Measurements from ENCODE around the gene JUNB. TPM values are rescaled to one million over a fixed set of nuclear protein-coding genes. Genes with fewer than 3 reads are reported as not detected.

Gene JUNB
- total RNA-seq, 1 experiment from 2014 or later, result 76.8 TPM

DNA sequence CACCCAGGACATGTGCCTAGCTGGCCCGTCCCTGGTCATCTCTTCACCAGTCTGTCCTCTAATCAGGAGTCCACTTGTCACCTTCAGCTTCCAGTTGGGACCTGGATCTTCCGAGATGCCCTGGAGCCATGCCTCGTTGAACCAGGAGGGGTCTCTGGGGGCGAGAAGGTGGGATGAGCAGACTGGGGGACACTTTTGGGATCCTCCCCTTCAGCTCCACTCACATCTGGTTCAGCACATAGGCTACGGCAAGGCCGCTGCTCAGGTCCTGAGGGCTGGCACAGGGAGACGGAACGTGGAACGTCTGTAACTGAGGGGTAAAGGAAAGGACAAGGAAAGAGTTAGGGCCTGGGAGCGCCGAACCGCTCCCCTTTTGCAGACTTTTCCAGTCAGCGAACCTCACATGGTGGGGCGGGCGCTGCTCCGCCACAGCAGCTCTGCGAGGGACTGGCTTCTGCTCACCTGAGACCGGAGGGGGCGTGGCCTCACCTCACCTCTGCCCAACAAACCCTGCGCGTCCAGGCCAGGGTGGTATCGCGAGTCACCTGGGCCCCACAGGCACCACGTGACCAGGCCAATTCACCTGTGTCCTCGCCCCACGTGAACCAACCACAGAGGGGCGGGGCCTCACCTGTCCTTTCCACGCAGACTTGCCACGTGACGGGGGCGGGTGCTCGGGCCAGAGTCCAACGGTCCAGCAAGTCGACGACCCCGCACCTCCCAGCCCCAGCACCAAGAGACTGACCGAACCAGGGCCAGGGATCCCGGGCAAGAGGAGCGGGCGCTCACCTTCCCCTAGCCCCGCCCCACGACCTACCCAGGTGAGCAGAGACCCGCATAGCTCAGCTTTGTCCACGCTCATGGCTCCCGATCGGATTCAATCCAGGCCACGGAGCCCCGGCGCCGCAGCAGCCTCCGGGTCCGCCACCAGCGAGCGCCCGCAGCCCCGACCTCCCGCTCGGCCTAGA, 16.4 kb upstream of the JUNB start, which contains the start of gene HOOK2:
Gene HOOK2 (minus strand): TSS at position 965 of the 968 bp plus-strand sequence. CDS start 103 bp downstream, at position 862.
- DNase-seq (ENCODE audit: low read depth), result no peak

DNA sequence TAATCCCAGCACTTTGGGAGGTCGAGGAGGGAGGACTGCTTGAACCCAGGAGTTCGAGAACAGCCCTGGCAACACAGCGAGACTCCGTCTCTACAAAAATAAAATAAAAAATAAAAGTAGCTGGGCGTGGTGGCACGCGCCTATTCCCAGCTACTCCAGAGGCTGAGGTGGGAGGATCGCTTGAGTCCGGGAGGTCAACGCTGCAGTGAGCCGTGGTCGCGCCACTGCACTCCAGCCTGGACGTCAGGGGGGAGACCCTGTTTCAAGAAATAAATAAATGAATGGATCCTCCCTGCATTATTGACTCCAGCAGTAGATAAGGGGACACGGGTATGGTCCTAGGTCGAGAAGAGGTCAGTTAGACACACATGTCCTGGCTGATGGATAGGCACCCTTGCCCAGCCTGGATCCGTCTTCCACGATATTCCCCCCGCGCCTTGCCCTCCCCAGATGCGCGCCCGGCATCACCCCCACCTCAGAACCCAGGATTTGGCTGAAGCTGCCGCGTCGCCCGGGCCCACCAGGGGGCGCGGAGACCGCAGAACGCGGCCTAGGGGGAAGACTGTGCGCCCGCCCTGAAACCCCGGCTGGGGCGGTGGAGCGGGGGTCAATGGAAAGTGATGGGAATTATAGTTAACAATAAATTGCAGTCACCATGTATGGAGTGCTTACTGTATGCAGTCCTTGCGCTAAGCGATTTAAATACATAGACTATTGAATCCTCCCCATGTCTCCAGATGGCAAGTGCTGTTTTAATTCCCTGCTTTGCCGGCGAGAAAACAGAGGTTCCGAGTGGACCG, 13.9 kb upstream of the JUNB start:
- peak; percentile 73 for DNase-seq (ENCODE audit: low read depth)

DNA sequence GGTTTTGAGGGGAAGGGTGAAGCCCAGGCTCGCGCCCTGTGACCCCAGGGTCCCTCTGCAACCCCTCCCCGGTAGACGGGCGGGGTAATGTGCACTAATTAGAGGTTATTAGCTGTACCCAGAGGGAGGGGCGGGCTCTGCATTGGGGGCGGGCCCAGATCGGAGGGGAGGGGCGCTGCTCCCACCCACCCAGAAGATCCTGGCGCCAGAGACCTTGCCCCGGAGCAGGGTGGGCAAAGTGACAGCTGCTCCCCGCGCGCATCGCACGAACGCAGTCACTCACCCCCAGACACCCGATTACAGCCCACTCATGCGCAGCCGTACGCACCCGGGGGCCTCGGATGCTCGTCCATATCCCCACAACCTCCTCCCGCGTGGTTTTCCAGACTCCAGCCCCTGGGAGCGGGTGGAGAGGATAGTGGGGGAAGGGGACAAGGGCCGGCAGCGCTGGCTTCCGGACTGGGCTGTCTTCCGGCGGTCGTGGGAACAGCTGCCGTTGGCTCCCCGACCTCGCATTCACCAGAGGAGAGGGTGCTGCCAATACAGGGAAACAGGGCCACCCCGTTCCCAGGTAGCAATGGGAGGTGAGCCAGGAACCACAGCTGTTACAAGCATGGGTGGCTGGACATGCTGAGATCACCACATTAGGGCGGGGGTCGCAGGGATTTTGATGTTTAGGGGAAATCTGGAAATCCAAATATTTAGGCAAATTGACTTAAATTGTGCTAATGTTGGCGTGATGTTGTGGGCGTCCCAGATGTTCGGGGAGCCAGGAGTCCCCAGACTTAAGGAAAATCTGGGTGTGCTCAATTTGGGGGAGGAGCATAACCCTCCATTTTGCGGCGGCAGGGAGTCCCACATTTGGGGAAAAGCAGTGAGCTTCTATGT, 13.0 kb upstream of the JUNB start:
- DNase-seq (ENCODE audit: low read depth), result peak; percentile 84

DNA sequence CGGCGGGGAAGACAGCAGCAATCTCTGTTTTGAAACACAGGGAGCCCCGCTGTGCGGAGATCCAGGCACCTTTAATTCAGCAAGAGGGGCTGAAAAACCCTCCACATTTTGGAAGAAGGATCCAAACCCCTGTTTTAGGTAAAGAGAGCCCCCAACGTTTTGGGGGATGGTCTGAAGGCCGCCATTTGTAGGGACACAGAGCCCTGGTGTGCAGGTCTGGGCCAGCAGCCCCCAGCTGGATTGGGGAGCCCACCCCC, 12.5 kb upstream of the JUNB start:
- no peak for DNase-seq (ENCODE audit: low read depth)

DNA sequence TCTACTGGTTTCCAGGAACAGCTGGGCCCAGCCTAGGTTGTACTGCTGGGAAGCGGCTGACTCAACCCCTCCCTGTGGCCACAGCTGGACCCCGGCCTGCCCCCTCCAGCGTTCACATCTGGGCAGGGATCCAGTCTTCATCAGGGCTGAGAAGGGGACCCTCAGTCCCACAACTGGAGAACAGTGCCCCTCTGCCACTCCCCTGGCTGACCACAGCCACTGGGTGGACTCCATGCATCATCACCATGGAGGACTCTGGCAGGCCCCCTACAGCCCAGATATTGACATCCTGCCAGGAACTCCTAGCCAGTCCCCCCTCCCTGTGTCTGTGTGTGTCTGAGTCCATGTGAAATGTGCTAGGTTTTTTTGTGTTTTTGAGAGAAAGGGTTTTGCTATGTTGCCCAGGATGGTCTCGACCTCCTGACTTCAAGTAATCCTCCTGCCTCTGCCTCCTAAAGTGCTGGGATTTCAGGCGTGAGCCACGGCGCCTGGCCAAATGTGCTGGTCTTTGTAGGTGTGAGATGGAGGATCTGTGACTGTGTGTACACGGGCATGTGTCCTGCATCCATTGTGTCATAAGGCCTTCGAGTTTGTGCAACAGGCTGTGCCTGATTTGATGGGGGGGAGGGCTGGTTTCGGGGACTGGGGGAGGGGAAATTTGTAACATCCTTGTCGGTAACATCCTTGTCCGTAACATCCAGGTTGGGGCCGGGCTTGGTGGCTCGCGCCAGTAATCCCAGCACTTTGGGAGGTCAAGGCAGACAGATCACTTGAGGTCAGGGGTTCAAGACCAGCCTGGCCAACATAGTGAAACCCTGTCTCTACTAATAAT, 11.9 kb upstream of the JUNB start:
- DNase-seq (ENCODE audit: low read depth), result peak; percentile 79

DNA sequence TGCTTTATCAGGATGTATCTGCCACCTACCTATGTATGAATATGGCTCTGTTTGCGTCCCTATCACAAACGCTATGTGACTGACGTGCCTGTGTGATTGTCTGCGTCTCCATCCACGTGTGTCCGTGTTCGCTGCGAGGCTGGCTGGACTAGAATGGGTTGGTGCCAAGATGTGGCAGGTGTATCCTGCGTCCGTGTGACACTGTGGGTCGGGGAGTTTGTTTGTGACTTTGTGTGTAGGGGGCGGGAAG, 9.2 kb upstream of the JUNB start:
- no peak for DNase-seq (ENCODE audit: low read depth)

DNA sequence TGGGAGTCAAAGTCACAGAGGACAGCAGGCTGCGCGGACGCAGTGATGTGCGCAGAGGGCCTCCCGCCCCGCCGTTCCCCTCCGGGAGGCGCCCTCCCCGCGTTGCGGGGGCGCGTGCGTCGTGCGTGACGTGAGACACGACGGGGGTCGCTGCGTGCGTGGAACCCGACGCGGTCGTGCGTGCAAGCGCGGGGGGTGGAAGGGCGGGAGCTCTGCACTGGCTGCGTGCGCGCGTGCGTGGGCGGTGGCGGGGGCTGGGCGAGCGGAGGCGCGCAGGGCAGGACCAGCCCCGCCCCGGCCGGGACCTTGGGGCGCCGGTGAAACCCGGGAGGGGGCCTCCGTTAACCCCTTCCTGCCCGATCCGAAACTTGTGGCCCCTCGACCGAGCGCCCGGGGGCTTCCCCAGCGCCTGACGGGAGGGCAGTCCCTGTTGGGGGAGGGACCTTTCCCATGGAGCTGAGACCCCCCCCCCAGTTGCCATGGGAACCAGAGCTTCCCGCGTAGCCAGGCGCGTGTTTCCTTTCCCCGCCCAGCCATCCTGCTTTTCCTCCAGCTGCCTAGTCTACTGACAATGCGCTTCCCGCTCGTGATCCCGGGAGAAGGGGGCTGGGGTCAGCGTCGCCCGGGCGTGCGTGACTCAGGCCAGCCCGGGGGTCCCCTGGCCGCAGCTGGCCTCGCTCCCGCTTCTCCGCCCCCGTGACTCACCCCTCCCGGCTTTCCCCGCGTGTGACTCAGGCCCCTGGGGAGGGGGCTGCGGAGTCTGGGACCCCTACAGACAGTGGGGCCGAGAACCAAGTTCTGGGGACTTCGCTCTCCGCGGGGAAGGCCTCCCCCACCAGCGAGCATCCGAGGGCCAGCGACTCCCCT, 8.6 kb upstream of the JUNB start:
- peak; percentile 76 for DNase-seq (ENCODE audit: low read depth)

DNA sequence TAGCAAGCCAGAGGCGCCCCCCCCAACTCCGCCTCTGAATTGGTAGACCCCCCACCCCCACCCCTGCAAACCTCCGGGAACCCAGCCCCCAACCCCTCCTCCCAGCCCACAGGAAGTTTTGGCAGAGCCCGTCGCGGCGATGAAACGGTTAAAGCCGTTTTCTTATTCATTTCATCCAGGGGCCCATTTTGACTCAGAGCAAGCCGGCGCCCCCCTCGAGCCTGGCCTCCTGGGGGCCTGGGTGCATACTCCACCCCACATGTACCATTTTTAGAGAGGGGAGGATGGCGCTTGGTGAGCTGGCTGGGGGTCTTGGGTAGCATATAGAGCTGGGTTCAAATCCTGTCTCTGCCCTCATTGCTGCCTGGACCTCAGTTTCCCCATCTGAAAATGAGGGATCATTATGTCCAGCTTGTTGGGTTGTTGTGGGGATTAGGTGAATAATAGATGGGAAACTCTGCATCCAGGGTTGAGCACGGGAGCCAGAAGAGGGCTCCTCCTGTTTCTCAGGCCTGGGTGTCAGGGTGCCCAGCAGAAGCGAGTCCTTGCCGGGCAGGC, 7.9 kb upstream of the JUNB start:
- DNase-seq (ENCODE audit: low read depth), result no peak

DNA sequence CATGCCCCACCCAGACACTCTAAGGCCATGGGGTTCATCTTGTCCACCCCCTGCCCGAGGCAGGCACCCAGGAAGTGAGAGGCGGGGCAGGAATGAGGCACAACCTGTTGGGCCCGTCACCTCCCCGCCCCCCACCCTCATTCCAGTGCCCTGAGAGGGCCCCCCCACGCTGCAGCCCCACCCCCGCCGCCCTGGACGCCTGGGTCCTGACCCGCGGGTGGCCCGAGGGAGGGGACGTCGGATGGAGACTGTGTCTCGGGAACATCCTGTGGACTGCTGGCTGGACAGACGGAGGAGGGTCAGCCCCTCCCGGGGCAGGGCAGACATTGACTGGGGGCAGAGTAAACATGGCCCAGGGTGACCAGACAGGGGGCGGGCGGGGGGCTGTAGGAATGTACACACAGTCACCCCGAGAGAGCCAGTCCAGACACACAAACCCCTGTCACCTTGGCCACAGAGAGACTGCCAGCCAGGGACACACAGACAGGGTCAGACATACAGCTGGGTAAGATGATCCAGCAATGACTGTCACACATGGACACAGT, 7.4 kb upstream of the JUNB start:
- DNase-seq (ENCODE audit: low read depth), result no peak

DNA sequence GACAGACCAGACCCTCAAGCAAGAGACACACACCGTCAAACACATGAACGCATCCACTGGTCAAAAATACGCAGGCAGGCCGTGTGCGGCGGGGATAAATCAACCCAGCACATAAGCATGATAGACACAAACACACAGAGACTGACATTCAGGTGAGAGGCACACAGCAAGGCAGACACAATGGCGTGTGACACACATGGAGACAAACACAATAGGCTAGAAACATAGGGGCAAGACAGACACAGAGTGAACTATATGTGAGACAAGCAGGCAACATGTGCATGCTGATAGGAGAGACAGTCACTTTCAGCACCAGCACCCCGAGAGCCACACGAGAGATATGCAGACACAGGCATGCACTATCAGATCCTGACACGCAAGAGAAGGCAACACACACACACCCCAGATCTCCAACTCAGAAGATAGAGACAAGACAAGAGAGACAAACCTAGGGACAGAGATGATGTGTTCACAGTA, 6.9 kb upstream of the JUNB start:
- DNase-seq (ENCODE audit: low read depth), result no peak

DNA sequence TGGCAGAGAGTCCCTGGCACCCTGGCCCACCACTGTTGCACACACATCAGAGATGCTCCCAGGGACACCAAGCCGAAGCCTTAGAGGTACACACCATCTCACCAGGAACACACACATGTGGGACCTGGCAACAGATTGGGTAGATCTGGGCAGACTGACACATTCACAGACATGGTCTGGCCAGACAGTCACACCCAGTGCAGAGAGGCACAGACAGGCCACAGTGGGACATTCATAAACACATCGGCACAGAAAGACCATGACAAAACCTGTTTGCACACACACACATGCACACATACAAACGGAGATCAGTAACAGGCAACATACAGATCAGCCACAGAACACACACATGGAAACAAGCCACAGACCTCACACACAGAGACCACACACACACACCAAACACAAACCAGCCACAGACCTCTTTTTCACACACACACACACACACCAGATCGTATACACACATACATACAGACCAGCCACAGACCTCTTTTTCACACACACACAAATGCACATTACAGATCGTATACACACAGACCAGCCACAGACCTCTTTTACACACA, 6.3 kb upstream of the JUNB start:
- DNase-seq (ENCODE audit: low read depth), result no peak

DNA sequence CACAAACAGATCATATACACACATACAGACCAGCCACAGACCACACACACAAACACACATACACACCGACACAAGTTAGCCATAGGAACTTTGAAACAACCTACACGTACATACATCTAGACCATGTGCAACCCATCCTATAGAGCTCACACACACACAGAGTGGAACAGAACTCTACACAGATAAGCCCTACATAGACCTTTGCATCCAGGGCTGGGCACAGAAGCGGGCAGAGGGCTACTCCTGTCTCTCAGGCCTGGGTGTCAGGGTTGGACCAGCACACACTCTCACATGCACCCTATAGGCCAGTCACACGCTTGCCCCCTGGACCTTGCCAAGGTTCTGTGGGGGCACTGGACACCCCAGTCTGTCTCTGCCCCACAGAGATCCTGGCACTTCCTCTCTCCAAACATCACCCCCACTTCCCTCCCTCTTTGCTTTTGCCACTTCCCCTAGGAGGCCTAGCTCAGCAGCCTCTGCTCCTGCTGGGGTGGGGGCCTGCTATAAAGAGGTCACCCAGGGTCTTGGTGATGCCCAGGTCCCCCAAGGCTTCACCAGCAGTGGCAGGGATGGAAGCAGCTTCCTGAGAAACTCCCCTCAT, 5.8 kb upstream of the JUNB start:
- no peak for DNase-seq (ENCODE audit: low read depth)

DNA sequence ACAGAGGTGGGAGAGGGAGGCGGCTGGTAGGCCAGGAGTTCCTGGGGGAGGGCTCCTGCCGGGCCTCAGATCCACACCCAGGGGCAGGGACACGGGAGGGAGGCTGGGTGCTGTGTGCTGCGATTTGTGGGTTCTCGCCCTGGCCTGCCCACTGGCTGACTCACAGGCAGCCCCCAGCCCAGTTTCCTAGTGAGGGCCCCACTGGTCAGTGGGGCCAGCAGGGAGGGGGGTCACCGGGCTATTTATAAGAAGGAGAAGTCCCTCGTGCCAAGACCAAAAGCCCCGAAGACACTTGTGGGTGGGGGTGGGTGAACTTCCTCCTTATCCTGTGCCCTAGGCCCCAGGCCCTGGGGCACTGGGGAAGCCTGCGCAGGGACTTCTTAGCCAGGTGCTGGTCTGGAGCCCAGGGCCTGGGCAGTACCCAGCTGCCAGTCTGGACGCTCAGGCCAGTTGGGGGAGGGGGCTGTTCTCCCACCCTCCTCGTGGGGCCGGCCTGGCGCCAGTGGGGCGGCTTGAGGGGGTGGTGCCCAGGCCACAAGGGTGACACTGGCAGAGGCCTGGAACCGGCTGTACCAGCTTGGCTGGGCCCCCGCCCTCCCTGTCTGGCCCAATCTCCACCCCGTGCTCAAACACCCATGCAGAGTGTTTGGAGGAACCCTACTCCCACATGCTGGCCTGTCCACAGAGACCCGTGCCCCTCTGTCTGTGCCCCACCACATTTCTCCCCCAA, 5.0 kb upstream of the JUNB start:
- DNase-seq (ENCODE audit: low read depth), result peak; percentile 44

DNA sequence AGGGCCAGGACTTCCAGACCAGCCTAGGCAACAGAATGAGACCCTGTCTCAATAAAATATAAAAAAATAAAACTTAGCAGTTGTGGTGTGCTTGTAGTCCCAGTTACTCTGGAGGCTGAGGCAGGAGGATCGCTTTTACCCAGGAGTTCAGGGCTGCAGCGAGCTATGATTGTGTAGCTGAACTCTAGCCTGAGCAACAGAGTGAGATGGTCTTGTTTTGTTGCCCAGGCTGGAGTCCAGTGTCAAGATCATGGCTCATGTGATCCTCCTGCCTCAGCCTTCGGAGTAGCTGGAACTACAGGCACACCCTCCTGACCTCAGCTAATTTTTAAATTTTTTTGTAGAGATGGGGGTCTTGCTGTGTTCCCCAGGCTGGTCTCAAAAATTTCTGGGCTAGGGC, 4.3 kb upstream of the JUNB start:
- DNase-seq (ENCODE audit: low read depth), result no peak

DNA sequence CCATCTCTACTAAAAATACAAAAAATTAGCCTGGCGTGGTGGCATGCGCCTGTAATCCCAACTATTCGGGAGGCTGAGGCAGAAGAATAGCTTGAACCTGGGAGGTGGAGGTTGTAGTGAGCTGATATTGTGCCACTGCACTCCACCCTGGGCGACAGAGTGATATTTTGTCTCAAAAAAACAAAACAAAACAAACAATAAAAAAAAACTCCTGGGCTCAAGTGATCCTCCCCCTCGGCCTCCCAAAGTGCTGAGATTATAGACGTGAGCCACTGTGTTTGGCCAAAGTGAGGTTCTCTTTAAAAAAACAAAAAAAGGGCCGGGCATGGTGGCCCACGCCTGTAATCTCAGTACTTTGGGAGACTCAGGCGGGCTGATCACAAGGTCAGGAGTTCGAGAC, 3.8 kb upstream of the JUNB start:
- DNase-seq (ENCODE audit: low read depth), result no peak

DNA sequence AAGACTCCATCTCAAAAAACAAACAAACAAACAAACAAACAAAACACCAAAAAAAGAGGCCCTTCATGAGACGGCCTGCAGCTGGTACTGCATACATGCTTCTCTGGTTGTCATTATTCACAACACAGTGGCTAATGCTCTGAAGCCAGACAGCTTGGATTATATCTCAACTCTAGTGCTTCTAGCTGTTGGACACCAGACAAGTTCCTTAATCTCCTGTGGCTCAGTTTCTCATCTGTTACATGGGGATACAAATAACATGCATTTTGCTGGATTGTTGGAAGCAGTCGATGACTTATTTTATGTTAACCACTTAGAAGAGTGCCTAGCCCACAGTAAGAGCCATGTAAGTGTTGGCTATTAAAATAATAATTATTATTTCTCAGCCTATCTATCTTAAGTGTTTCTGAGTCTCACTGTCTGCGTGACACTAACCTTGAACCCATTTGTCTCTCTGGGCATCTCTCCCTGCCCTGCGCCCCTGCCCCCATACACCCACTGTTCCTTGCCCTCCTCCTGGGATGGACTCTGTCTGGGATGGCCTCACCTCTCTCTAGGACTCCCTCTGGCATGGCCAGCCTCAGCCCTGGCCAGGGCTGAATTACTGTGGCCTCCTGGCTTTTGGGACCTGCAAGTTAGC, 3.1 kb upstream of the JUNB start:
- no peak for DNase-seq (ENCODE audit: low read depth)

DNA sequence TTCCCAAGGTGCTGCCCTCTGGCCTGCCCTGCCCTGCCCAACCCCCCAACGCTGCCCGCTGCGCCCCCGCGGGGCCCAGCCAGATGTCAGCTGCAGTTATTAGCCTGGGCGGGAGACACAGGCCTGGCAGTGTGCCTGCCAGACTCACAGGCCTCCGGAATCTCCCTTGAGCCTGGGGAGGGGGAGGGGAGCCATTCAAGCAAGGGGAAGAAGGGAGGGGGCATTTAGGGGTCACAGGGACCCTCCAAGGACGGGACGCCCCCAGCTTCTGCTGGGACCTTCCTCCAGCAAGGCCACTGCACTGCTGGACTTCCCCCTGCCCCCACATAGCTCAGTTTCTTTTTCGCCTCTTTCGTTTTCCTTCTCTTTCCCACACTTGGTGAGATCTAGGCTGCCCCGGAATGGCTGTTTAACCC, 2.6 kb upstream of the JUNB start:
- peak; percentile 83 for DNase-seq (ENCODE audit: low read depth)

All from LHCN-M2 (cell line).